HG03175 (cell line): Measurements from ENCODE around the gene TPD52L1.

Source experiments
- ATAC-seq: cut with Tn5 transposase; IDR thresholded peaks from one replicate; pipeline ENCODE4 v1.9.1; 2021; ENCODE audit warnings: mild to moderate bottlenecking, moderate library complexity; ENCODE audit not compliant: unreplicated experiment

The TPD52L1 gene

GRCh38 chr6:125231574-125232343, 78.2 kb downstream of the TPD52L1 start:
- ATAC-seq, result no peak

DNA sequence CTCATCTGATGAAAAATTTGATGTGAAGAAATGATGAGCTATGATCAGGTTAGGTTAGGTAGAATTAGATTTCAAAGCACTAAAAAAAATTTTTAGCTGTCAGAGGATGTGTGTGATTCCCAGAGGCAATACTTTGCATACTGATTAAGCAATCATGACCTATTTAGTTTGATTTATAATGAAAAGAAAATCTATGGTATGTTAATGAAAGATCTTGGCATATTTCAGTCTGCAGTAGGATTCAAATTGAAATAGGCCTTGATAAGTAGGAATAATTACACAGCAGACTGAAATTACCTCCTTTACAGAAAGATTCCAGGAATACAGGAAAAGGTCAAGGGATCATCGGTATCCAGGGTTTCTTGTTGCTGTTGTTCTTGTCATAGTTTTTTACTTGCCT, 78.9 kb downstream of the TPD52L1 start:
- ATAC-seq, result no peak

DNA sequence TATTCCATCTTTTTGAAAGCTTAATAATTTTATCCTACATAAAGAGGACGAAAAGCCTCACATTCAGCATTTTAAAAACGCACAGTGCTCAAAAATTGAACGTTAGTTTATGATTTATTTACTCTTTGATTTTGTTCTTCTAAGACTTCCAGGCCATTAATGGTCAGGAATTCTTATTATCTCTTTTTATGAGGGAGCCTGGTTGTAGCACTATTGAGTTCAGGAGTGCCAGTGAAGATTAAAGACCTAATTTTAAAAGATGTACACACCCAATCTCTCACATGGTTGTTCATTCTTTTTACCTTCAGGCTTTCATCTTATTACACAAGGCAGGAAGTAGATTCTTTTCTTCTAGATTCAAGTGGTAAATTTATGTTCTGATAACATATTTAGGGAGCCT, 79.6 kb downstream of the TPD52L1 start:
- ATAC-seq, result no peak

DNA sequence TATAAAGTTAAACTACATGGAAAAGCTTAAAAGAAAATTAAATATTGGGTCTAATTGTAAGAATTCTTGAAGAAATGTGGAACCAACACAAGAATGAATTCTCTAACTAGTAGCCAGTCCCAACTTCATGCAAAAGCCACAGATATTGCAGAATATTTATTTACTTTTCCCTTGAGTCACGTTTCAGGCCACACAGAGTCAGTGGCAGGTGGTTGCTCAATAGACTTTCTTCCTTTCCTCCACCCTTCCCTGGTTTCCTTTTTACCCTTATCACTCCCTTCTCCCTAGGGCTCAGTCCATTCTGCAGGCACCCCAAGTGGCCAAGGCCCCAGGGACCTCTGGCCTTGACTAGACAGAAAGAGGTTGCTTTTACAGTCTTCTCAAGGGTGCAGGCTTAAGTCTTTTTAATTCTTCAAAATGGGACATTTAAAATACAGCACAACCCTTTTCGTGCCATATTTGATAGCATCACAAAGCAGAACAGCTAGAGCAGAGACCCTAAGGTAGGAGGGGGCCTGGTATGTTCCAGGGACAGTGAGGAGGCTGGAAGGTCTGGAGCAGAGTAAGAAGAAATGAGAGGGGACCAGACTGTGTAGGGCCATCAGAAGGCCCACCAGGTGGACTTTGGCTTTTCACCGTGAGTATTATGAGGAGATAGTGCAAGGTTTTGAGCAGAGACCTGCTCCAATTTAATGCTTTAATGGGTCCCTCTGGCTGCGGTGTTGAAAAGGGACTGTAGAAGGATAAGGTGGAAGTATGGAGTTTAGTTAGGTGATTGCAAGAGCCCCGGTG, 83.2 kb downstream of the TPD52L1 start:
- no peak for ATAC-seq

- no peak for ATAC-seq
Observed at GRCh38 chr6:125237764-125238163, 84.2 kb downstream of the TPD52L1 start.

DNA sequence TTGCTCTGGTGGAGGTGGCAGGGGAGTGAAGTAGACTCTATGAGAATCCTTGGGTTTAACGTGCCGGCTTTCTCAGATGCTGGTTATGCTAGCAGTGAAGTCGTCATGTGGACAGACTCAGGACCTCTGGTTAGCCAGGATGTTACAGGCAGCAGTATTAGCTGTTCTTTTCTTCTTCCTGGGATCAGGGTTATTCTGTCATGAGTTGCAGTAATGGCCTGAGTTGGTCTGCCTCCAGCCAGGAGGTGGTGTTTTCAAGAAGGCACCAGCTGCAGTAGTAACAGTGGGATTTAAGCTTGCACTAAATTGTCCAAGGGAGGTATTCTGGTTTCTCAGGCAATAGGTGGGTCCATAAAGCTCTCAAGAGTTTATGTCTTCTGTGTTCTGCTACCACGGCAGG, 91.5 kb downstream of the TPD52L1 start:
- ATAC-seq, result no peak

DNA sequence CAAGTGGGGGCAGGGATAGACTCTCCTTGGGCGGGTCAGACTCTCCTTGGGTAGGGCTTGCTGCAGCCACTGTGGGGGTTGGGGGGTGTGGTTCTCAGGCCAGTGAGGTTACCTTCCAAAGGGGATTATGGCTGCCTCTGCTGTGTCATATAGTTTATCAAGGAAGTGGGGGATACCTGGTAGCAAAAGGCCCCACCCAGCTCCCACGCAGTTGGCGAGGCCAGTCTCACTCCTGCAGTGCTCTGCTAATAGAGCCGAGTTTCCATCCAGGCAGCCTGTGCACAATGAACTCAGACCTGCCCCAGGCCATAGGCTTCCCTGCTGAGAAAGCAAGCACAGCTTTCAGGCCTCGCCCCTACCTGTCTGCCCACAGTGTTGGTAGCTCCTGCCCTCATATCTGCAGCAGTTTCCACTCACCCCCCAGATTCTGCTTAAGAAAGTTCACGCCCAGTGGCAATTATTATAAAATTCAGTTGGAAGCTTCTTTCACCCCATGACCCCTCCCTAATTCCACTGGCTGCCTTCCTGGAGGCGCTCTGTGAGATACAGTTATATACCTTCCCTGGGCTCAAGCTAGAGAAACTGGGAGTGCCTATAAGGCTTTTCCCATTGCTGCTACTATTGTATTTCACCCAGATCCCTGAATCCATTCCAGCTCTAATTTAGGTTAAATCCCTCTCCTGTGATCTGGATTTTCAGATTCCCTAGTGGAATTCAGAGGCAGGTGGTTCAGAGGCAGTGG, 92.1 kb downstream of the TPD52L1 start:
- ATAC-seq, result no peak

GRCh38 chr6:125246566-125246965, 93.0 kb downstream of the TPD52L1 start:
- ATAC-seq, result no peak

GRCh38 chr6:125248136-125248535, 94.6 kb downstream of the TPD52L1 start:
- ATAC-seq, result no peak

- no peak for ATAC-seq
Observed at GRCh38 chr6:125250511-125250910, 96.9 kb downstream of the TPD52L1 start.

GRCh38 chr6:125251516-125252220, 98.1 kb downstream of the TPD52L1 start:
- ATAC-seq, result no peak

DNA sequence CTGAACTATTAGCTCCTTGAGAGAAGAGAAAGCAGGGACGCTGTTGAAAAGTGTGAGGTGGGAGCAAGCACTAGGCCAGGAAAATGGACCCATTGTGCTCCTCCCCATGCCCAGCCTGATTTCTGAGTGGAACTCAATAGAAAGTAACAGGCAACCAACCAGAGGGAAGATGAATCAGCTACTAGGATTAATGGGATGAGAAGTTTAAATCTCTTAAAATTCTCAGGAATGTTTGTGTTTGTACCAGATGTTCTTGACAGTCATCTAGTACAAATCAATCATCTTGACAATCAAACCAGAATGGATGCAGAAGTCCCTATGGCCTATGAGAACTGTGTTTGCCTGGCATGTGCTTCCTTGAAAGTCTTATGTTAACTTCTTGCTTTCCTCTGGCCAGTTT, 99.3 kb downstream of the TPD52L1 start:
- no peak for ATAC-seq

GRCh38 chr6:125253881-125254280, 100.3 kb downstream of the TPD52L1 start:
- no peak for ATAC-seq

- no peak for ATAC-seq
Observed at GRCh38 chr6:125254321-125254720, 100.7 kb downstream of the TPD52L1 start.

DNA sequence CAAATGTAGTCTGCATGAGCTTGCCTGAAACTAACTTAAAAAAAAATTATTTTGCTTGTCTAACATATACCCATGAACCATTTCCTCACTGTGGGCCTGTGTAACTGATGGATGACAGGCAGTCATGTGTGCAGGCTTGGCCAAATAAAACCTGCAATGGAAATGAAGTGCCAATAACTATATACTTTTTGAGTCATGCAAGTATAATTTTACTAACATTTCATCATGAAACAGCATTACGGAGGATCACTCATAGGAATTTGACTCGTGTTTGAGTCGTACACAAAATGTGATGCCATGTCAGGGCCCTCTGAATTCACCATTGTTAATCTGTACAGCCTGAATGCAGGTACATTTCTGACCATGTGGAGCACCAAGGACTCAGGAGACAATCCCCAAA, 101.6 kb downstream of the TPD52L1 start:
- ATAC-seq, result no peak

- no peak for ATAC-seq
Observed at GRCh38 chr6:125257351-125257750, 103.8 kb downstream of the TPD52L1 start.

DNA sequence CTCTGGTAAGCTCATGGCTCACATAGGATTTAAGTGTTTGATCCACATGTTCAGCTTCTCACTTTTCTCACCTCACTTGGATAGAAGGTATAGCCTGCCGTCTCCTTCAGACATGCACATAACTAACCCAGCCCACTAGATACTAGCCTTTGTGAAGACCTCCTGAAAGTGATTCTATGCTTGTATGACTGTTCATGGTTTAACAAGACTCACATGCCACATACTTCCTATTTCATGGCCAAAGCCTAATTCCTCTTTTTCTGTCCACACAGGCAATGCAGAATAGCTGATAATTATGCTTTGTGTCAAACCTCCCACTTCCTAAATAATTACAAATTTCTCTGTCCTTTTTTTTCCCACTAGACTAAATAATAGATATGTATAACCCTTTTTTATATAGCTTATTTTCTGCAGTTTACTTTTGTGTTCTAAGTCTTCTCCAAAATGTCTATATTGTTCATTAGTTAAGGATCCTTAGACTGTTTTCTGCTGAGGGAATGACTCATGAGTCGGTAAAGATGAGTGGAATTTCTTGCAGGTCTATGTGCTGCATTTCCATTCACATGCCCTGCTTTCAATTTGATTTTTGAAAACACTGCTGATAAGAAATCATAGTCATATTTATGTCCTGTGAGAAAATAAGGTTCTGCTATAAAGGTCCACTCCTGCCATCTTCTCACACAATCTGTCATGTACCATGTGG, 105.2 kb downstream of the TPD52L1 start:
- ATAC-seq, result peak; percentile 43

DNA sequence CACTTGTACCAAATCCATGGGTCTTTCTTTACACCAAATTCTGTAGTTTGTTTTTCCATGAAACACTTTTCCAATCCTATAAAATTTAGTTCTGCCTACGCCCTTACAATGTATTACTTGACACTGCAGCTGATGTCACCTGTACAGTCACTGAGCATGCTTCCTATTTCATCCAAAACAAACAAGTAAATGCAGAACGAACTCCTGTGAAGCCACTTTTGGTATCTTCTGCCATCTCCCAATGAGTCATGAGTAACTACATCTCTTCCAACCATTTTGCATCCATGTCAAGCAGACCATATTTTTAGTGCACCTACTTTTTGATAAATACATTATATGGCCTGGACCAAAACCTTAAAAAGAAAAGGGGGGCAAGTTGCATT, 105.8 kb downstream of the TPD52L1 start:
- ATAC-seq, result no peak

GRCh38 chr6:125262016-125263013, 108.7 kb downstream of the TPD52L1 start:
- ATAC-seq, result no peak
